GM10266 (cell line): ENCODE results near the gene OR52M1.

Experiments
- DNase-seq: peaks from one replicate; pipeline ENCODE4 v3.0.0; 2012; ENCODE audit errors: extremely low spot score
- TF ChIP-seq, protein P1 (sequence below): IDR thresholded peaks from 2 replicates; pipeline ENCODE4 v1.5.1; 2012; ENCODE audit warnings: mild to moderate bottlenecking, low read depth; ENCODE audit not compliant: control insufficient read depth, insufficient read depth; ENCODE audit errors: missing control alignments

OR52M1 gene

DNA sequence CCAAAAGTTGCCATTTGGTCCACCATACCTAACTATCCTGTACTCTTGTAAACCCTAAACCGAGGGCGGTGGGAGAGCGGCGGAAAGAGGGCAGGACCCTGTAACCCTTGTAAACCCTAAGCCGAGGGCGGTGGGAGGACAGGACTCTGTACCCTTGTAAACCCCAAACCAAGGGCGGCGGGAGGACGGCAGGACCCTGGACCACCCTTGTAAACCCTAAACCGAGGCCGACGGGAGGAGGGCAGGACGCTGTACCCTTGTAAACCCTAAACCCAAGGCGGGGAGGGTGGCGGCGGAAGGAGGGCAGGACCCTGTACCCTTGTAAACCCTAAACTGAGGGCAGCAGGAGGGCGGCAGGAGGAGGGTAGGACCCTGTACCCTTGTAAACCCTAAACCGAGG is 24.1 kb downstream of the OR52M1 start:
- TF ChIP-seq, protein P1, sequence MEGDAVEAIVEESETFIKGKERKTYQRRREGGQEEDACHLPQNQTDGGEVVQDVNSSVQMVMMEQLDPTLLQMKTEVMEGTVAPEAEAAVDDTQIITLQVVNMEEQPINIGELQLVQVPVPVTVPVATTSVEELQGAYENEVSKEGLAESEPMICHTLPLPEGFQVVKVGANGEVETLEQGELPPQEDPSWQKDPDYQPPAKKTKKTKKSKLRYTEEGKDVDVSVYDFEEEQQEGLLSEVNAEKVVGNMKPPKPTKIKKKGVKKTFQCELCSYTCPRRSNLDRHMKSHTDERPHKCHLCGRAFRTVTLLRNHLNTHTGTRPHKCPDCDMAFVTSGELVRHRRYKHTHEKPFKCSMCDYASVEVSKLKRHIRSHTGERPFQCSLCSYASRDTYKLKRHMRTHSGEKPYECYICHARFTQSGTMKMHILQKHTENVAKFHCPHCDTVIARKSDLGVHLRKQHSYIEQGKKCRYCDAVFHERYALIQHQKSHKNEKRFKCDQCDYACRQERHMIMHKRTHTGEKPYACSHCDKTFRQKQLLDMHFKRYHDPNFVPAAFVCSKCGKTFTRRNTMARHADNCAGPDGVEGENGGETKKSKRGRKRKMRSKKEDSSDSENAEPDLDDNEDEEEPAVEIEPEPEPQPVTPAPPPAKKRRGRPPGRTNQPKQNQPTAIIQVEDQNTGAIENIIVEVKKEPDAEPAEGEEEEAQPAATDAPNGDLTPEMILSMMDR = no peak

GRCh38 chr11:4576880-4577279 is 31.9 kb downstream of the OR52M1 start:
- no peak for DNase-seq
- TF ChIP-seq, protein P1 = no peak

More for the DNA sequence above, 24.1 kb downstream of the OR52M1 start:
- DNase-seq = no peak

- DNase-seq = no peak
- TF ChIP-seq, protein P1 = no peak
These were observed 32.8 kb downstream of the OR52M1 start for GRCh38 chr11:4577761-4578160.

DNA sequence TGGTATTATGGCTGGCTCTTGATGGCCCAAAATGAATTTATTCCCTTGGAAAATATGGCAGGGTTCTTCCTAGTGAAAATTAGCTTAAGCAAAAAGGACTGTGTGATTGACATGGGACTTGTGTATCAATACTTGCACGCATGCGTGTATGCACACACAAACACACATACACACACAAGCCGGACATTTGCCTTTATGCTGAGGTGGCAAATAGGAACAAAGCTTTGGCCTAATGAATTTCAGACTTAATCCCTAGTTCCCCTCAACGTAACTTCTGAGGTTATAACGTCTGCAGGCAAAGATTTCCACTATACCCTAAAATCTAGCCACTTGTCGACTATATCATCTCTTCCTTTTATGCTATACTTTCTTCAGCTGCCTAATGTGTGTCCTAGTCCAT is 33.6 kb downstream of the OR52M1 start:
- no peak for DNase-seq
- TF ChIP-seq, protein P1 = no peak

DNA sequence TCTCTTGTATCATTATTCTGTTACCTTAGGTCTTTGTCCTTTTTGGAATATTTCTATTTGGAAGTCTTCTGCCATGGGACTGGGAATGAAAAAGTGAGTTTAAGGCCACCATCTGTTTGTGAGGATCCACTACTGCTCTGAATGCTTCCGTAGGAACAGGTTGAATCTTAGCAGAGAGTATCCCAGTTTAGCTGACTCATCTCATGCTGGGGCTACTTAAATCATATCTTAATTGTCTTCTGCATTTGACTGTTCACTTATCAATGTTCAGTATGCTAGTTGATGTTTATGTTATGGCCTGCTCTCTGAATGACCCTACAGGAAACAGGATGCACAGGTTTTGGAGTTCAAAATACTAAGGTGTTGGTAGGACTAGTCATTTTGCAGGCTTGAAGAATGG is 35.1 kb downstream of the OR52M1 start:
- TF ChIP-seq, protein P1 = no peak
- no peak for DNase-seq

DNA sequence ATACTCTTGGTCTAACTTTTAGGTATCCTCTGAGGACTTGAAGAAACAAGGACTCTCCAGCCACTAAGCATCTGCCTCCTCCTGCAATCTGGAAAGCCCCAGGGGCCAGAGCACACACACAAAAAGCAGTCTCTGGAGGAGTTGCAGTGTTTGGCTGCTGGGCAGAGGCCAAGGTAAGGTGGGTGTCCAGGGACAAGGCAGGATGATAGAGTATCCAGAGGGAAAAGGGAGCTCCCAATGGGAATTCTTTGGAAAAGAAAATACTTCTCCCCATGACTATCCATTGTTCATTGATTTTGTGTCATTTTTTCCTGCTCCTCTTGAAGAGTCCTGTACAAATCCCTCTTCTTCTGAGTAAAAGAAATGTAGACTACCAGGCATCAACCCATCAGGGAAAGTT is 36.5 kb downstream of the OR52M1 start, which contains the start of gene OR52I2:
Gene OR52I2 (plus strand): TSS at position 301 of the 400 bp plus-strand sequence.
- no peak for DNase-seq
- TF ChIP-seq, protein P1 = no peak

- DNase-seq = no peak
- TF ChIP-seq, protein P1 = no peak
These were observed 44.0 kb downstream of the OR52M1 start for GRCh38 chr11:4589017-4589416.
